HG02610 (cell line): ENCODE results near the gene RASIP1.

Experiments
- ATAC-seq: cut with Tn5 transposase; IDR thresholded peaks from one replicate; pipeline ENCODE4 v1.9.1; 2021; ENCODE audit warnings: mild to moderate bottlenecking, moderate library complexity; ENCODE audit not compliant: unreplicated experiment

The RASIP1 gene

GRCh38 chr19:48678201-48678600 is 62.2 kb downstream of the RASIP1 start:
- ATAC-seq = no peak

DNA sequence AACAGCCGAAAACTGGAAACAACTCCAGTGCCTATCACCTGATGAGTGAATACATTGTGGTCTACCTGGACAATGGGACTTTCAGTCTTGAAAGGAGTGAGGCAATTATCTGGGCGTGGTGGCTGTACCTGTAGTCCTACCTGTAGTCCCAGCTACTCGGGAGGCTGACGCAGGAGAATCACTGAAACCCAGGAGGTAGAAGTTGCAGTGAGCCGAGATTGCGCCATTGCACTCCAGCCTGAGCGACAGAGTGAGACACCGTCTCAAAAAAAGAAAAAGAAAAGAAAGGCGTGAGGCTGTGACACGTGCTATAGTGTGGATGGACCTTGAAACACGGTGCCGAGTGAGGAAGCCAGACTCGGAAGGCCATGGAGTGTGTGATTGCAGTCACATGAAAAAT is 63.5 kb downstream of the RASIP1 start:
- ATAC-seq = no peak

DNA sequence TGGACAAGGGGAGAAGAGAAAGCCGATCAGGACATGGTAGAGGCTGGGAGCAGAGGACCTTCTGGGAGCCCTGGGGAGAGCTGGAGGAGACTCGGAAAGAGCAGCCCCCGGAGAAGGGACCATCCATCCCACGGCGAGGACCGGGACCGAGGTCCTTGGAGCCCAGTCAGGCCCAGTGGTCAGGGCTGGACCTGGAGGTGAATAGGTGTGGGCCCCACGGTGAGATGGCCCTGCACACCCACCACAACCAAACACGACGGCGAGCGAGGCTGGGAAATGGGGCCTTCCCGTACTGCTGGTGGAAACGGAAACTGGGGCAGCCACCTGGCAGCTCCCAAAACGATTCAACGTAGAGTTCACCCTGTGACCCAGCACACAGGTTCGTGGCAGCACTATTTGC is 63.9 kb downstream of the RASIP1 start:
- no peak for ATAC-seq

DNA sequence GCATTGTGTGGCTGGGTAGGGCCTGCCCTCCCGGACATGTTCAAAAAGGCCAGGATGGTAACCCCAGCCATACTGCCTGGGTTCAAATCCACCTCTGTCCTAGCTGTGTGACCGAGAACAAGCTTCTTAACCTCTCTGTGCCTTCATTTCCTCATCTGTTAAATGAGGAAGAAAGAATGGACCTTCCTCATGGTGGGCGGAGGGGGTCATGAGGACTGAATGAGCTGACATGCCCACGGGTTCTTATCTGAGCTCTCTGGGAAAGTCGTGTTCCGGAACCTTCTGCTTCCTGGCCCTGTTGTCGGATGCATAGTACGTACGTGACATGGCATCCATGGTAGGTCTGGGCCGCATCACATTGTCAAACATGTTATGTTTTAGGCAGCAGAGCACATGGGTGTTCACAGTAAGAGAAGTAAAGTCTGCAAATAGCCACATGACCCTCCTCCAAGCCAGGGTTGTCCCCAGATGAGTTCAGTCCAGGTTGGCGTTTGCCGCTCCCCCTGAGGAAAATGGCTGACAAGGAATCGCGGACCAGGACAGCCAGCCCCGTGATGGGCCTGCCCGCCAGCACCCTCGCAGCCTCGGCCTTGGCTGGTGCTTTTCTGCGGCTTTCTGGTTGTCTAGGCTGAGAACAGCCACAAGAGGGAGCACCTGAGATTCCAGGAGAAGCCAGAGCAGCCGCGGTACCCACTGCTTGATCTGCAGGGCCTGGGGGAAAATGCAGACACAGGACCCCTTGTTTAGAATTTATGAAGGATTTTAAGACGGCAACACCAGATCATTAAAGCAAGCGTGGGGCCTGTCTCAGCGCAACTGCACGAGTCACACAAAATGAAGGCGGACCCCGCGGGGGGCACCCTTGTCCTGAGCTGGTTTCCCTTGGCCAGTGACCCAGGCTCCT is 65.2 kb downstream of the RASIP1 start:
- no peak for ATAC-seq

- no peak for ATAC-seq
Observed at GRCh38 chr19:48674216-48674809, 66.1 kb downstream of the RASIP1 start.

DNA sequence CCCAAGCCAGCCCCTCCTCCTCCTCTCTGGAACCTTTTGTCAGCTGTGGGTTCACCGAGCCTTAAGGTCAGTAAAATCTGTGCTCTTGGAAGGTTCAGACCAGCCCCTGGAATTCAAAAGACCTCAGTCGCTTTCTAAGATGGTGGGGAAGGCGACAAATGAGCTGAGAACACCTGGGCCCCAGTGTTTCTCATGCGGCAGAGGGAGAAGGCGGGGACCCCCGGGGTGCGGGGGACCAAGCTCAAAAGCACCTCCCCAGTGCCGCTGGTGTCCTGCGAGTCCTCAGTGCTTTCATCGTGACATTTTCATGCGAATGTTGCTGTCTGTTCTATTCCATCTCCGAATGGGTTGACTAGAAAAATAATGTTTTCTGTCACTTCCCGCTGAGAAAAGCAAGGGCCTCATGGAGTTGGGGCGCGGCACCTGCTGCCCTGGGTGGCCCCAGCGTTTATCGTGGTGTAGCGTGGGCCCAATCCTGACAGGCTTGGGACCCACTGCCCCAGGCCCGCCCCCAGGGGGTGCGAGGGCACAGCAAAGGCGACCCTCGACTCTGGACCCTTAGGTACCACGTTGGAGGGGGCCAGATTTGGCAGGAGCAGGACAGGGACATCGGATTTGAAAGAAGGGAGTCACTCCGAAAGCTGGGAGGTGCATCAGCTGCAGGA is 66.8 kb downstream of the RASIP1 start:
- ATAC-seq = no peak

DNA sequence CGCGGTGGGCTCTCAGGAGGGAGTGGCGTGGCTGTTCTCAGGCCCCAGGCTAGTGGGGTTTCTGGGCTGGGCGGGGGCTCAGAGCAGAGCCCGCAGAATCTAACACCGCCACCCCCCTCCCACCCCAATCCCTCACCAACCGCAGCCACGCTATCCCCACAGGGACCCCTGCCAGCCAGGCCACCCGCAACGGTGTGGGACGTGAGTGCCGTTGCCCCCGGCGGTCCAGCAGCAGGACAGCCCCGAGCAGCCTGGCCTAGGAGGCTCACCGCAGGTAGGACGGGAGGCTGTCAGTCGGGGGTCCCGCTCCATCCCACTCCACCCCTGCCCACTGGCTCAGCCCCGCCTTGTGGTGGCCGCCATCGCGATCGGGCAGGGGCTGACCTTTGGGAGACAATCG is 67.4 kb downstream of the RASIP1 start, which contains the start of gene NTN5:
NTN5 (minus strand) TSS at position 24 of the 400 bp plus-strand sequence. CDS start 2,031 bp downstream, outside the sequence.
- no peak for ATAC-seq

DNA sequence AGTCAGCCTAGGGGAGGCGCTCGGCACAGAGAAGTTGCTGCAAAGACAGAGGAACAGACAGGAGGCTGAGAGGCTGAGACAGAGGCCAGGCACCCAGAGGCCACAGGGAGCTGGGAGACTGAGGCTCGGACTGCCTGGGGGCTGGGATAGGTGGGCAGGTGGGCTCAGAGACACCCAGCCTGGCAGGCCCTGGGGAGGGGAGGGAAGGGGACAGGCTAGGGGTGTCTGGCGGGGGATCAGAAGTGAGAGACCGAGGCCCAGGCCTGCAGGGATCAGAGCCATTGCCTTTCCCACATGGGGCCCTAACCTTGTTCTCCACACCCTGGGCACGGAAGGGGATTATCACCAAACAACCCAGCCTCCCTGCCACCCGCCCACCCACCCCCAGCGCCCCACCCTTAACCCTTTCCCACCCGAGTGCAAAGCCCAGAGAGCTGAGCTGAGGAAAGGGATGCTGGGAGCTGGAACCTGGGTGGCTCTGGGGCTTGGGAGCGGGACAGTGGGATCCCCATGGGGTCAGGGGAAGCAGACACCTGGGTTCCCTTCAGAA is 68.9 kb downstream of the RASIP1 start:
- ATAC-seq = no peak

DNA sequence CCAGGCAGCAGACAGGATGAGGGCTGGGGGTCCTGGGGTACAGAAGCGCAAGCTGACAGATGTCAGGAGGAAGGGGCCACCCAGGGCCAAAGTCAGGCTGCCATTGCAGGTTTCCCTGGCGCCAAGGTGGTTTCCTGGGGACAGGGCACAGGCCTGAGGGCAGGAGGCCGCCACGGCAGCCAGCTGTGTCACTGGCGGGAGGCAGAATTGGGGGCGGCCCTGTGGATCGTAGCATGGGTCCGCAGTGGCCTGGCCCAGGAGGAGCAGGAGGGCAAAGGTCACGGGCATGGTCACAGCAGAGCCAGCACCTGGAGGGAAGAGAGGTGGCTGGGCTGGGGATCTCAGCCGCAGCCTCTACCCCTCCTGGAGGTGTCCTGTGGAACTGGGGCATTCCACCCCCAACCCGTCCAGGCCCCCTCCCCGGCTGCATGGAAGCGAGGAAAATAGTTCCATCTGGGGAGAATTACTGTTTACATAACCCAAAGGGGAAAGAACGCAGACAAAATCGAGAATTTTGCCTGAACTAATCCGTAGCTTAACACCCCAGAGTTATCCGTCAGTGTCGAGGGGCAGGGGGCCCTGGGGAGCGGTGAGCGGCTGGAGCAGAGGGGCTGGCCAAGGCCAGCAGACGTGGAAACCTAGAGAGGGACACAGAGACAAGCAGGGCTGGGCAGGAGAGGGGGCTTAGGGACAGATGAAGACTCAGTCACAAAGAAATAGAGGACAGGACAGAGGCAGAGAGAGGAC is 69.5 kb downstream of the RASIP1 start:
- no peak for ATAC-seq
